Nucleus accumbens (tissue), 56 donors: ENCODE measurements around the gene TP73.

Experiments used
- DNase-seq, 56 donors: peaks; one replicate each; lab custom pipeline; 2025; lab: John Stamatoyannopoulos, UW

The TP73 gene

GRCh38 chr1:3717715-3718601 is 65.6 kb downstream of the TP73 start:
- no peak for DNase-seq

- no peak for DNase-seq
Measured at GRCh38 chr1:3718764-3719163, 66.4 kb downstream of the TP73 start.

- no peak for DNase-seq
Measured at GRCh38 chr1:3721955-3722465, 69.7 kb downstream of the TP73 start.

GRCh38 chr1:3722846-3723245 is 70.5 kb downstream of the TP73 start:
- DNase-seq: no peak

- peak in 48 of 56 donors; percentile 14 to 84 (median 50) for DNase-seq
Measured at GRCh38 chr1:3724416-3725030, 72.2 kb downstream of the TP73 start.

GRCh38 chr1:3725366-3725765 is 73.0 kb downstream of the TP73 start:
- DNase-seq: no peak

- DNase-seq: peak in 30 of 56 donors; percentile 6 to 74 (median 26)
Measured at GRCh38 chr1:3727042-3727824, 74.9 kb downstream of the TP73 start.

- DNase-seq: no peak
Measured at GRCh38 chr1:3727825-3728776, 75.8 kb downstream of the TP73 start.

- DNase-seq: no peak
Measured at GRCh38 chr1:3729594-3730542, 77.6 kb downstream of the TP73 start.

GRCh38 chr1:3730543-3731247 is 78.4 kb downstream of the TP73 start:
- DNase-seq: no peak

GRCh38 chr1:3731583-3732433 is 79.5 kb downstream of the TP73 start:
- DNase-seq: peak in 35 of 56 donors; percentile 6 to 65 (median 30)

- DNase-seq: no peak
Measured at GRCh38 chr1:3732434-3733093, 80.2 kb downstream of the TP73 start.

- DNase-seq: no peak
Measured at GRCh38 chr1:3733094-3733882, 81.0 kb downstream of the TP73 start.

- no peak for DNase-seq
Measured at GRCh38 chr1:3733883-3734589, 81.7 kb downstream of the TP73 start.

- DNase-seq: no peak
Measured at GRCh38 chr1:3734602-3735001, 82.3 kb downstream of the TP73 start.
